SU-DHL-6 (cell line): ENCODE results near the gene MPP1.

Experiments used
- CTCF ChIP-seq: fragments of 200-600 bp; sonication (generic); IDR thresholded peaks from one replicate; pipeline ENCODE4 v1.5.1; 2017; ENCODE audit warnings: antibody characterized with exemption, mild to moderate bottlenecking, low read length, moderate library complexity; ENCODE audit not compliant: insufficient read depth, poor library complexity, severe bottlenecking
- EZH2phosphoT487 ChIP-seq: fragments of 200-600 bp; sonication (generic), shearing (Covaris generic); conservative IDR thresholded peaks from 2 replicates; pipeline ENCODE4 v1.6.1; 2018; ENCODE audit warnings: mild to moderate bottlenecking, antibody characterized with exemption, low read length, moderate library complexity, mixed read lengths

DNA sequence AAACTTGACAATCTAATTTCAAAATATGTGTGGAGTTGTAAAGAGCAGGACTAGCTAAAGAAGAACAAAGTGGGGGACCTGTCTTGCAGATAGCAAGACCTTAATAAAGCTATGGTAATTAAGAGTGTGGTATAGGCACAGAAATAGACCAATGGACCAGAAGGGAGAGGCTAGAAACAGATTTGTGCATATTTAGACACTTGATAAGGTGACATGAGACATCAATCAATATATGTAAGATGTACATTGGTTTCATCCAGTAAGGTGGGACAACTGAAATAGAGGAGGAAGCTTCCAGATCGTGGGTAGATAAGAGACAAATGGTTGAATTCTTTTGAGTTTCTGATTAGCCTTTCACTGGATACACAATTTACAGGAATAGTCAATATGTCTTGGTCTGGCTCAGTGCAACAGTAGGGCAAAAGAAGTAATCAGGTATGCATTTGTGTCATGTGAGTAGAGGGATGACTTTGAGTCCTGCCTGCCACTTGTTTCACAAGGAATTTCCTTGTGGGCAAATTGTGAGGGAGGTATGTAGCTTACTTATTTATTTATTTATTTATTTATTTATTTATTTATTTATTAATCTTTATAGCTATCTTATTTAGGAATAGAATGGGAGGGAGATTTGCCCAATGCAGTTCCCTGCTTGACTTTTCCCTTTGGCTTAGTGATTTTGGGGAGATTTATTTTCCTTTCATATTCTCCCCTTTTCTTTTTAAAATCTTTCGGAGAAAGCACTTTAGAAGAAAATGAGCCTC is 7.2 kb upstream of the MPP1 start:
- TF ChIP-seq CTCF, result no peak
- no peak for TF ChIP-seq EZH2phosphoT487
